Upper lobe of left lung (tissue), 6 donors: ENCODE measurements around the gene PAGE2B. TPM values are rescaled to one million over a fixed set of nuclear protein-coding genes. Genes with fewer than 3 reads are reported as not detected.
A peak's percentile ranks its signal among the peaks of the same experiment; 100 is the strongest.
"Not testable (repeated sequence)": the region's sequence is repeated elsewhere in the genome, so short reads cannot be mapped to it uniquely, and the experiment has no call there.

Experiments used
- ATAC-seq, 2 donors: fragments of 200-7000 bp; cut with Tn5 transposase; one replicate each; pipeline ENCODE4 v1.9.1; 2022; ENCODE audit warnings: mild to moderate bottlenecking in 2 of 2, moderate library complexity in 2 of 2; ENCODE audit not compliant: low FRiP score in 2 of 2
- DNase-seq, 2 donors: peaks; one replicate each; pipeline ENCODE4 v3.0.0-alpha.2; 2019 to 2020
- H3K27ac ChIP-seq, 4 donors: fragments of 200-600 bp; sonication (generic); one replicate each; pipeline ENCODE4 v1.5.1; 2016 to 2019
- H3K27me3 ChIP-seq, 4 donors: fragments of 200-600 bp; sonication (generic); one replicate each; pipeline ENCODE4 v1.5.1; 2017 to 2019
- H3K36me3 ChIP-seq, 4 donors: fragments of 200-600 bp; sonication (generic); one replicate each; pipeline ENCODE4 v1.5.1; 2016 to 2019
- H3K4me1 ChIP-seq, 4 donors: fragments of 200-600 bp; sonication (generic); one replicate each; pipeline ENCODE4 v1.5.1; 2018 to 2019
- H3K4me3 ChIP-seq, 4 donors: fragments of 200-600 bp; sonication (generic); one replicate each; pipeline ENCODE4 v1.5.1; 2017 to 2019; ENCODE audit warnings: mild to moderate bottlenecking in 2 of 4, moderate library complexity in 1 of 4
- H3K9me3 ChIP-seq, 4 donors: fragments of 200-600 bp; sonication (generic); one replicate each; pipeline ENCODE4 v1.5.1; 2018 to 2019
- CTCF ChIP-seq, 6 experiments: fragments of 450-650 bp in 4 of 6; fragments of 200-600 bp in 2 of 6; sonication (generic) in 2 of 6; IDR thresholded peaks; one replicate each; pipeline ENCODE4 v1.5.1; 2016 to 2019; ENCODE audit warnings: antibody characterized with exemption in 6 of 6
- EP300 ChIP-seq, 4 donors: sonication (generic); formaldehyde crosslinking; IDR thresholded peaks; one replicate each; pipeline ENCODE4 v1.5.1; 2017; ENCODE audit warnings: antibody characterized with exemption in 4 of 4, control low read depth in 2 of 4
- POLR2A ChIP-seq, 4 donors: fragments of 450-650 bp; IDR thresholded peaks; one replicate each; pipeline ENCODE4 v1.5.1; 2016 to 2017; ENCODE audit warnings: antibody characterized with exemption in 4 of 4, mild to moderate bottlenecking in 2 of 4
- POLR2AphosphoS5 ChIP-seq, 2 donors: sonication (generic); formaldehyde crosslinking; IDR thresholded peaks; one replicate each; pipeline ENCODE4 v1.5.1; 2017; ENCODE audit warnings: antibody characterized with exemption in 2 of 2
- WGBS, 2 donors: methylation state at CpG; one replicate each; pipeline ENCODE4 v1.1.5; 2017 to 2018; 5-methylcytosine and 5-hydroxymethylcytosine counted together
- total RNA-seq, 6 donors: library from RNA; depleted of rRNA in 4 of 6; stranded (reverse); fragments of >200 nt in 4 of 6; gene quantifications; one replicate each; pipeline versions ENCODE4 v1.1.0 to v1.2.1, GENCODE V29; 2016 to 2021
- donor health status: DM: no; HTN: no; CAD: no; lungs with moderate emphysema.
- donor health status: DM: no; HTN: yes; CAD: no; lungs with severe emphysema.

The PAGE2B gene
- total RNA-seq, 6 donors from 2014 or later, result not detected

GRCh38 chrX:55107262-55107661 is 32.4 kb downstream of the PAGE2B start:
- H3K27ac ChIP-seq, result no peak overlapping the region
- no peaks in the 10 kb centered on the region for H3K27me3 ChIP-seq
- ATAC-seq (no peak), DNase-seq (no peak)
- H3K4me3 ChIP-seq, result no peak overlapping the region
- H3K4me1 ChIP-seq, result no peaks in the 10 kb centered on the region
- no peaks in the 10 kb centered on the region for H3K9me3 ChIP-seq
- TF ChIP-seq EP300 (IDR thresholded peaks at IDR 0.05) (no peak), CTCF (IDR thresholded peaks at IDR 0.05) (no peak), POLR2A (IDR thresholded peaks at IDR 0.05) (no peak), POLR2AphosphoS5 (IDR thresholded peaks at IDR 0.05) (no peak)
- H3K36me3 ChIP-seq, result no peaks in the 10 kb centered on the region

GRCh38 chrX:55107911-55108310 is 33.1 kb downstream of the PAGE2B start:
- Histone ChIP-seq H3K36me3 (no peaks in the 10 kb centered on the region), H3K4me3 (no peak overlapping the region), H3K4me1 (no peaks in the 10 kb centered on the region), H3K9me3 (no peaks in the 10 kb centered on the region), H3K27me3 (no peaks in the 10 kb centered on the region), H3K27ac (no peak overlapping the region)
- ATAC-seq (no peak), DNase-seq (no peak)
- TF ChIP-seq POLR2A (IDR thresholded peaks at IDR 0.05), result no peak
- no peak for TF ChIP-seq EP300 (IDR thresholded peaks at IDR 0.05)
- no peak for TF ChIP-seq POLR2AphosphoS5 (IDR thresholded peaks at IDR 0.05)
- TF ChIP-seq CTCF (IDR thresholded peaks at IDR 0.05), result no peak
- 19 to 37% methylated on average over 2 of the region's 2 CpGs for WGBS, 2 donors

- DNase-seq, result no peak
- WGBS, 2 donors, result 50 to 53% methylated on average over 5 to 6 of the region's 7 CpGs
- H3K9me3 ChIP-seq, result no peaks in the 10 kb centered on the region
- no peak overlapping the region for H3K4me3 ChIP-seq
- no peaks in the 10 kb centered on the region for H3K4me1 ChIP-seq
- peak overlapping the region in 1 of 4 donors; percentile 45 for H3K27ac ChIP-seq
- TF ChIP-seq POLR2AphosphoS5 (IDR thresholded peaks at IDR 0.05) (no peak), POLR2A (IDR thresholded peaks at IDR 0.05) (no peak), EP300 (IDR thresholded peaks at IDR 0.05) (no peak), CTCF (IDR thresholded peaks at IDR 0.05) (no peak)
- no peak for ATAC-seq
- no peaks in the 10 kb centered on the region for H3K36me3 ChIP-seq
- no peaks in the 10 kb centered on the region for H3K27me3 ChIP-seq
Observed at GRCh38 chrX:55109306-55109705, 34.5 kb downstream of the PAGE2B start.

GRCh38 chrX:55111578-55112254 is 36.9 kb downstream of the PAGE2B start:
- no peak overlapping the region for H3K27ac ChIP-seq
- no peaks in the 10 kb centered on the region for H3K27me3 ChIP-seq
- no peaks in the 10 kb centered on the region for H3K4me1 ChIP-seq
- DNase-seq, result no peak
- H3K9me3 ChIP-seq, result no peaks in the 10 kb centered on the region
- 59 to 60% methylated on average over 8 of the region's 8 CpGs for WGBS, 2 donors
- H3K4me3 ChIP-seq, result no peak overlapping the region
- H3K36me3 ChIP-seq, result no peaks in the 10 kb centered on the region
- no peak for ATAC-seq
- no peak for TF ChIP-seq POLR2AphosphoS5 (IDR thresholded peaks at IDR 0.05)

GRCh38 chrX:55116589-55116988 is 41.8 kb downstream of the PAGE2B start:
- H3K4me1 ChIP-seq, ATAC-seq, H3K27ac ChIP-seq, DNase-seq, H3K27me3 ChIP-seq, H3K4me3 ChIP-seq, H3K9me3 ChIP-seq, H3K36me3 ChIP-seq: not testable (repeated sequence)
- 43 to 46% methylated on average over 6 to 7 of the region's 7 CpGs for WGBS, 2 donors

GRCh38 chrX:55118574-55118973 is 43.7 kb downstream of the PAGE2B start:
- no peak for DNase-seq
- no peak for TF ChIP-seq POLR2AphosphoS5 (IDR thresholded peaks at IDR 0.05)
- Histone ChIP-seq H3K4me1 (no peaks in the 10 kb centered on the region), H3K27me3 (no peaks in the 10 kb centered on the region), H3K27ac (no peak overlapping the region), H3K36me3 (no peaks in the 10 kb centered on the region), H3K4me3 (no peak overlapping the region), H3K9me3 (no peaks in the 10 kb centered on the region)
- ATAC-seq, result no peak
- WGBS, 2 donors, result 66 to 100% methylated on average over 2 to 3 of the region's 3 CpGs
